ENCODE measurements around the gene WDR7.

The WDR7 gene

GRCh38 chr18:56844556-56844955 lies 193.4 kb downstream of the WDR7 start:
- H3K4me3 ChIP-seq (ENCODE audit: low read length) = no peak overlapping the region
- DNase-seq (ENCODE audit: low read depth, low spot score) = no peak

- H3K4me3 ChIP-seq (ENCODE audit: low read length) = no peak overlapping the region
- DNase-seq (ENCODE audit: low read depth, low spot score) = no peak
Observed at GRCh38 chr18:56851774-56852173, 200.6 kb downstream of the WDR7 start.

GRCh38 chr18:56853961-56854360 lies 202.8 kb downstream of the WDR7 start:
- H3K4me3 ChIP-seq (ENCODE audit: low read length) = no peak overlapping the region
- DNase-seq (ENCODE audit: low read depth, low spot score) = no peak

- DNase-seq (ENCODE audit: low read depth, low spot score) = no peak
- no peak overlapping the region for H3K4me3 ChIP-seq (ENCODE audit: low read length)
Observed at GRCh38 chr18:56861244-56861643, 210.1 kb downstream of the WDR7 start.

- peak; percentile 59 for DNase-seq (ENCODE audit: low read depth, low spot score)
- no peak overlapping the region for H3K4me3 ChIP-seq (ENCODE audit: low read length)
Observed at GRCh38 chr18:56869189-56869777, 218.1 kb downstream of the WDR7 start.

- DNase-seq (ENCODE audit: low read depth, low spot score) = no peak
- H3K4me3 ChIP-seq (ENCODE audit: low read length) = no peak overlapping the region
Observed at GRCh38 chr18:56870982-56871381, 219.8 kb downstream of the WDR7 start.

- DNase-seq (ENCODE audit: low read depth, low spot score) = no peak
- no peak overlapping the region for H3K4me3 ChIP-seq (ENCODE audit: low read length)
Observed at GRCh38 chr18:56872140-56872539, 221.0 kb downstream of the WDR7 start.

- no peak overlapping the region for H3K4me3 ChIP-seq (ENCODE audit: low read length)
- peak; percentile 82 for DNase-seq (ENCODE audit: low read depth, low spot score)
Observed at GRCh38 chr18:56873441-56874140, 222.4 kb downstream of the WDR7 start.

GRCh38 chr18:56878711-56879110 lies 227.6 kb downstream of the WDR7 start:
- no peak overlapping the region for H3K4me3 ChIP-seq (ENCODE audit: low read length)

GRCh38 chr18:56884511-56884910 lies 233.4 kb downstream of the WDR7 start:
- DNase-seq (ENCODE audit: low read depth, low spot score) = no peak
- no peak overlapping the region for H3K4me3 ChIP-seq (ENCODE audit: low read length)

More at GRCh38 chr18:56878711-56879110, 227.6 kb downstream of the WDR7 start:
- DNase-seq (ENCODE audit: low read depth, low spot score) = no peak

GRCh38 chr18:56888978-56889377 lies 237.8 kb downstream of the WDR7 start:
- no peak overlapping the region for H3K4me3 ChIP-seq (ENCODE audit: low read length)
- DNase-seq (ENCODE audit: low read depth, low spot score) = no peak

GRCh38 chr18:56889621-56890020 lies 238.5 kb downstream of the WDR7 start:
- no peak for DNase-seq (ENCODE audit: low read depth, low spot score)
- H3K4me3 ChIP-seq (ENCODE audit: low read length) = no peak overlapping the region

- no peak for DNase-seq (ENCODE audit: low read depth, low spot score)
- H3K4me3 ChIP-seq (ENCODE audit: low read length) = no peak overlapping the region
Observed at GRCh38 chr18:56890632-56891031, 239.5 kb downstream of the WDR7 start.

- no peak for DNase-seq (ENCODE audit: low read depth, low spot score)
- H3K4me3 ChIP-seq (ENCODE audit: low read length) = no peak overlapping the region
Observed at GRCh38 chr18:56891116-56891515, 240.0 kb downstream of the WDR7 start.

- no peak overlapping the region for H3K4me3 ChIP-seq (ENCODE audit: low read length)
- DNase-seq (ENCODE audit: low read depth, low spot score) = no peak
Observed at GRCh38 chr18:56891870-56892269, 240.7 kb downstream of the WDR7 start.

- DNase-seq (ENCODE audit: low read depth, low spot score) = no peak
- H3K4me3 ChIP-seq (ENCODE audit: low read length) = no peak overlapping the region
Observed at GRCh38 chr18:56897122-56897521, 246.0 kb downstream of the WDR7 start.

- DNase-seq (ENCODE audit: low read depth, low spot score) = no peak
- no peak overlapping the region for H3K4me3 ChIP-seq (ENCODE audit: low read length)
Observed at GRCh38 chr18:56899660-56900059, 248.5 kb downstream of the WDR7 start.

GRCh38 chr18:56900195-56901094 lies 249.3 kb downstream of the WDR7 start:
- H3K4me3 ChIP-seq (ENCODE audit: low read length) = no peak overlapping the region
- peak; percentile 60 for DNase-seq (ENCODE audit: low read depth, low spot score)

- no peak for DNase-seq (ENCODE audit: low read depth, low spot score)
Observed at GRCh38 chr18:56901919-56902318, 250.8 kb downstream of the WDR7 start.

GRCh38 chr18:56902653-56903052 lies 251.5 kb downstream of the WDR7 start:
- no peak overlapping the region for H3K4me3 ChIP-seq (ENCODE audit: low read length)
- DNase-seq (ENCODE audit: low read depth, low spot score) = no peak

More at GRCh38 chr18:56901919-56902318, 250.8 kb downstream of the WDR7 start:
- H3K4me3 ChIP-seq (ENCODE audit: low read length) = no peak overlapping the region

Data from Jurkat, Clone E6-1 (cell line).